HepG2 (cell line): Measurements from ENCODE around the gene PAM16. TPM values are rescaled to one million over a fixed set of nuclear protein-coding genes. Genes with fewer than 3 reads are reported as not detected.

ENCODE experiments used
- ESRRA ChIP-seq: sonication (generic); formaldehyde crosslinking; IDR thresholded peaks from 2 replicates; pipeline ENCODE4 v1.5.1; 2020; ENCODE audit warnings: mild to moderate bottlenecking, low read depth, missing genetic modification reagents
- POLR2A ChIP-seq, 2 experiments: IDR thresholded peaks; 2 replicates each; pipeline ENCODE4 v1.6.1; 2011; ENCODE audit warnings: low read depth in 2 of 2, low read length in 2 of 2, mild to moderate bottlenecking in 1 of 2, moderate library complexity in 1 of 2; ENCODE audit not compliant: insufficient read depth in 1 of 2
- POLR2AphosphoS5 ChIP-seq: IDR thresholded peaks from 2 replicates; pipeline ENCODE4 v1.6.1; 2012; ENCODE audit warnings: low read depth, low read length
- RARA ChIP-seq: IDR thresholded peaks from 2 replicates; pipeline ENCODE4 v1.6.1; 2016; ENCODE audit warnings: missing genetic modification reagents, missing compliant biosample characterization
- TAF1 ChIP-seq: sonication (generic); formaldehyde crosslinking; IDR thresholded peaks from 2 replicates; pipeline ENCODE4 v1.4.0; 2020; ENCODE audit warnings: missing genetic modification reagents
- TCF12 ChIP-seq, 2 experiments: fragments of 450-650 bp in 1 of 2; sonication (generic) in 1 of 2; formaldehyde crosslinking in 1 of 2; IDR thresholded peaks; 2 replicates each; pipeline versions ENCODE4 v1.6.1 to v1.8.0; 2017 to 2022; ENCODE audit warnings: antibody characterized with exemption in 1 of 2, mild to moderate bottlenecking in 1 of 2, missing genetic modification reagents in 1 of 2, moderate library complexity in 1 of 2
- ZMYM4 ChIP-seq: sonication (generic); formaldehyde crosslinking; IDR thresholded peaks from 2 replicates; pipeline ENCODE4 v1.8.1; 2023; ENCODE audit warnings: mild to moderate bottlenecking, missing genetic modification reagents
- ZNF558 ChIP-seq: sonication (generic); formaldehyde crosslinking; IDR thresholded peaks from 2 replicates; pipeline ENCODE4 v1.9.0; 2022; ENCODE audit warnings: mild to moderate bottlenecking, missing genetic modification reagents, borderline replicate concordance
- ZNF816 ChIP-seq: sonication (generic); formaldehyde crosslinking; IDR thresholded peaks from 2 replicates; pipeline ENCODE4 v1.8.0; 2022; ENCODE audit warnings: missing genetic modification reagents, mild to moderate bottlenecking, borderline replicate concordance
- polyA plus RNA-seq, 8 experiments: library from polyadenylated mRNA; depleted of rRNA in 3 of 8; stranded (reverse) in 7 of 8; unstranded in 1 of 8; fragments of >200 nt; fragmentation: Illumina TruSeq in 4 of 8; extraction: Trizol in 4 of 8; gene quantifications; 2 replicates each; pipeline versions ENCODE4 v1.2.1 to v1.2.3, GENCODE V29; 2011 to 2016; ENCODE audit warnings: low read depth in 4 of 8, missing spikeins in 1 of 8, mixed read lengths in 1 of 8; ENCODE audit not compliant: insufficient read depth in 1 of 8
- total RNA-seq, 5 experiments: library from RNA; depleted of rRNA; stranded (reverse); fragments of >200 nt; fragmentation: Illumina TruSeq; extraction: Trizol; gene quantifications; 2 replicates each; pipeline ENCODE4 v1.2.3, GENCODE V29; 2016; ENCODE audit warnings: low read depth in 1 of 5
- TF ChIP-seq, protein P1 (sequence below), 2 experiments: sonication (generic) in 1 of 2; formaldehyde crosslinking in 1 of 2; IDR thresholded peaks; 2 replicates each; pipeline versions ENCODE4 v1.4.0 to v1.6.1; 2018 to 2020; ENCODE audit warnings: missing genetic modification reagents in 2 of 2, borderline replicate concordance in 1 of 2, low read depth in 1 of 2, mild to moderate bottlenecking in 1 of 2, missing biosample characterization in 1 of 2
- TF ChIP-seq, protein P2 (sequence below): sonication (generic); formaldehyde crosslinking; IDR thresholded peaks from 2 replicates; pipeline ENCODE4 v1.9.0; 2021; ENCODE audit warnings: missing genetic modification reagents, borderline replicate concordance
- TF ChIP-seq, protein P3 (sequence below): sonication (generic); formaldehyde crosslinking; IDR thresholded peaks from 2 replicates; pipeline ENCODE4 v1.8.0; 2022; ENCODE audit warnings: missing genetic modification reagents, mild to moderate bottlenecking, inconsistent platforms, borderline replicate concordance
- TF ChIP-seq, protein P4 (sequence below): sonication (generic); formaldehyde crosslinking; IDR thresholded peaks from 2 replicates; pipeline ENCODE4 v1.4.0; 2020; ENCODE audit warnings: mild to moderate bottlenecking, missing genetic modification reagents
- TF ChIP-seq, protein P5 (sequence below): sonication (generic); formaldehyde crosslinking; IDR thresholded peaks from 2 replicates; pipeline ENCODE4 v1.5.1; 2020; ENCODE audit warnings: mild to moderate bottlenecking, moderate library complexity, missing genetic modification reagents
- TF ChIP-seq, protein P6 (sequence below): sonication (generic); formaldehyde crosslinking; IDR thresholded peaks from 2 replicates; pipeline ENCODE4 v1.5.1; 2020; ENCODE audit warnings: mild to moderate bottlenecking, missing genetic modification reagents, borderline replicate concordance

The PAM16 gene
- total and polyA plus RNA-seq, 2 of the 13 experiments (the other 11 are each of a cell fraction or from before 2014, with no cell fraction given), result 51.5 to 51.8 TPM

DNA sequence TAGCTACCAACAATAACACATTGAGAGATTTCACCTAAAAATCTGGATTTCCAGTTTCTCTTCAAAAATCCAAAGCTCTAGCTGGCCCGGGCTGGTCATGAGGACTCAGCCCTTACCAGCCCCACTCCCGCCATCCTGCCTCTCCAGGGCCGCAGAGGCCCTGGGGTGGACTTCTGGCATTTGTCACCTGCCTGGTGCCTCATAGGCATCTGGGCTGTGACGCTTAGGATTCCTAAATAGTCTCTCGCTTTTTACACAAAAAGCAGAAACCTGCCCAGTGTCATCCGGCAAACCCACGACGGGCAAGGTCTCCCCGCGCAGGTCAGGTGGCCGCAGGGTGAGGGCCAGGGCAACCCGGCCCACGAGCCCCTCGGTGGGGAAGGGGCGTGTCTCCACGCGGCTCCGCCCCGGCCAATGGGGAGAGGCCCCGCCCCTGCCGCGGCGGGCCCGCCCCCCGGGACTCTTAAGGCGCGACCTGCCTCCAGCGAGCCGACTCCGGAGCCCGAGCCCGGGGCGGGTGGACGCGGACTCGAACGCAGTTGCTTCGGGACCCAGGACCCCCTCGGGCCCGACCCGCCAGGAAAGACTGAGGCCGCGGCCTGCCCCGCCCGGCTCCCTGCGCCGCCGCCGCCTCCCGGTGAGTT, 20.4 kb upstream of the PAM16 start, which contains the start of gene VASN (continued):
- TF ChIP-seq, protein P1, sequence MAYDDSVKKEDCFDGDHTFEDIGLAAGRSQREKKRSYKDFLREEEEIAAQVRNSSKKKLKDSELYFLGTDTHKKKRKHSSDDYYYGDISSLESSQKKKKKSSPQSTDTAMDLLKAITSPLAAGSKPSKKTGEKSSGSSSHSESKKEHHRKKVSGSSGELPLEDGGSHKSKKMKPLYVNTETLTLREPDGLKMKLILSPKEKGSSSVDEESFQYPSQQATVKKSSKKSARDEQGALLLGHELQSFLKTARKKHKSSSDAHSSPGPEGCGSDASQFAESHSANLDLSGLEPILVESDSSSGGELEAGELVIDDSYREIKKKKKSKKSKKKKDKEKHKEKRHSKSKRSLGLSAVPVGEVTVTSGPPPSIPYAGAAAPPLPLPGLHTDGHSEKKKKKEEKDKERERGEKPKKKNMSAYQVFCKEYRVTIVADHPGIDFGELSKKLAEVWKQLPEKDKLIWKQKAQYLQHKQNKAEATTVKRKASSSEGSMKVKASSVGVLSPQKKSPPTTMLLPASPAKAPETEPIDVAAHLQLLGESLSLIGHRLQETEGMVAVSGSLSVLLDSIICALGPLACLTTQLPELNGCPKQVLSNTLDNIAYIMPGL (CRISPR knock-in tag; IDR thresholded peaks at IDR 0.05; ENCODE audit: borderline replicate concordance in 1 of 2, low read depth in 1 of 2), result peak in 1 of 2 experiments; percentile 62; a peak in 1 of 4 replicates
- TF ChIP-seq POLR2AphosphoS5, result peak; percentile 94
- TF ChIP-seq, protein P2, sequence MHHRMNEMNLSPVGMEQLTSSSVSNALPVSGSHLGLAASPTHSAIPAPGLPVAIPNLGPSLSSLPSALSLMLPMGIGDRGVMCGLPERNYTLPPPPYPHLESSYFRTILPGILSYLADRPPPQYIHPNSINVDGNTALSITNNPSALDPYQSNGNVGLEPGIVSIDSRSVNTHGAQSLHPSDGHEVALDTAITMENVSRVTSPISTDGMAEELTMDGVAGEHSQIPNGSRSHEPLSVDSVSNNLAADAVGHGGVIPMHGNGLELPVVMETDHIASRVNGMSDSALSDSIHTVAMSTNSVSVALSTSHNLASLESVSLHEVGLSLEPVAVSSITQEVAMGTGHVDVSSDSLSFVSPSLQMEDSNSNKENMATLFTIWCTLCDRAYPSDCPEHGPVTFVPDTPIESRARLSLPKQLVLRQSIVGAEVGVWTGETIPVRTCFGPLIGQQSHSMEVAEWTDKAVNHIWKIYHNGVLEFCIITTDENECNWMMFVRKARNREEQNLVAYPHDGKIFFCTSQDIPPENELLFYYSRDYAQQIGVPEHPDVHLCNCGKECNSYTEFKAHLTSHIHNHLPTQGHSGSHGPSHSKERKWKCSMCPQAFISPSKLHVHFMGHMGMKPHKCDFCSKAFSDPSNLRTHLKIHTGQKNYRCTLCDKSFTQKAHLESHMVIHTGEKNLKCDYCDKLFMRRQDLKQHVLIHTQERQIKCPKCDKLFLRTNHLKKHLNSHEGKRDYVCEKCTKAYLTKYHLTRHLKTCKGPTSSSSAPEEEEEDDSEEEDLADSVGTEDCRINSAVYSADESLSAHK (CRISPR knock-in tag), result peak; percentile 51; the same call in 1 of the 2 replicates
- TF ChIP-seq, protein P3, sequence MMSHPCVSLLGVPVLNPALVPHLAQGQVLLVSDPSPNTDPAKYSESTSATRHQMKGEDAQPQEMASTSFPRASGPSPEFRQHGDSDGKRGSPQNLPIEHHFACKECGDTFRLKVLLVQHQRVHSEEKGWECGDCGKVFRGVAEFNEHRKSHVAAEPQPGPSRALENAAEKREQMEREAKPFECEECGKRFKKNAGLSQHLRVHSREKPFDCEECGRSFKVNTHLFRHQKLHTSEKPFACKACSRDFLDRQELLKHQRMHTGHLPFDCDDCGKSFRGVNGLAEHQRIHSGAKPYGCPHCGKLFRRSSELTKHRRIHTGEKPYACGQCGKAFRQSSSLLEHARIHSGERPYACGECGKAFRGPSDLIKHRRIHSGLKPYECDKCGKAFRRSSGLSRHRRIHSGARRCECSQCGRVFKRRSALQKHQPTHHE (CRISPR knock-in tag), result 0 out of 2 replicates have a peak, but pooled peaks have one; percentile 53
- TF ChIP-seq, protein P4, sequence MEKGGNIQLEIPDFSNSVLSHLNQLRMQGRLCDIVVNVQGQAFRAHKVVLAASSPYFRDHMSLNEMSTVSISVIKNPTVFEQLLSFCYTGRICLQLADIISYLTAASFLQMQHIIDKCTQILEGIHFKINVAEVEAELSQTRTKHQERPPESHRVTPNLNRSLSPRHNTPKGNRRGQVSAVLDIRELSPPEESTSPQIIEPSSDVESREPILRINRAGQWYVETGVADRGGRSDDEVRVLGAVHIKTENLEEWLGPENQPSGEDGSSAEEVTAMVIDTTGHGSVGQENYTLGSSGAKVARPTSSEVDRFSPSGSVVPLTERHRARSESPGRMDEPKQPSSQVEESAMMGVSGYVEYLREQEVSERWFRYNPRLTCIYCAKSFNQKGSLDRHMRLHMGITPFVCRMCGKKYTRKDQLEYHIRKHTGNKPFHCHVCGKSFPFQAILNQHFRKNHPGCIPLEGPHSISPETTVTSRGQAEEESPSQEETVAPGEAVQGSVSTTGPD (CRISPR knock-in tag), result no peak
- TF ChIP-seq POLR2A (IDR thresholded peaks at IDR 0.05; ENCODE audit: insufficient read depth in 1 of 2, low read depth in 2 of 2, low read length in 2 of 2), result peak; percentile 97 to 99
- TF ChIP-seq TCF12 (IDR thresholded peaks at IDR 0.05), result no peak
- peak; percentile 80; the same call in 1 of the 2 replicates for TF ChIP-seq TCF12 (CRISPR knock-in tag; IDR thresholded peaks at IDR 0.05)
- 0 out of 2 replicates have a peak, but pooled peaks have one; percentile 21 for TF ChIP-seq ESRRA (CRISPR knock-in tag)
- TF ChIP-seq ZNF816 (CRISPR knock-in tag), result 0 out of 2 replicates have a peak, but pooled peaks have one; percentile 54
- TF ChIP-seq ZMYM4, result peak; percentile 68
- peak; percentile 77 for TF ChIP-seq RARA (CRISPR knock-in tag)
- TF ChIP-seq, protein P5, sequence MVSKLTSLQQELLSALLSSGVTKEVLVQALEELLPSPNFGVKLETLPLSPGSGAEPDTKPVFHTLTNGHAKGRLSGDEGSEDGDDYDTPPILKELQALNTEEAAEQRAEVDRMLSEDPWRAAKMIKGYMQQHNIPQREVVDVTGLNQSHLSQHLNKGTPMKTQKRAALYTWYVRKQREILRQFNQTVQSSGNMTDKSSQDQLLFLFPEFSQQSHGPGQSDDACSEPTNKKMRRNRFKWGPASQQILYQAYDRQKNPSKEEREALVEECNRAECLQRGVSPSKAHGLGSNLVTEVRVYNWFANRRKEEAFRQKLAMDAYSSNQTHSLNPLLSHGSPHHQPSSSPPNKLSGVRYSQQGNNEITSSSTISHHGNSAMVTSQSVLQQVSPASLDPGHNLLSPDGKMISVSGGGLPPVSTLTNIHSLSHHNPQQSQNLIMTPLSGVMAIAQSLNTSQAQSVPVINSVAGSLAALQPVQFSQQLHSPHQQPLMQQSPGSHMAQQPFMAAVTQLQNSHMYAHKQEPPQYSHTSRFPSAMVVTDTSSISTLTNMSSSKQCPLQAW, result 0 out of 2 replicates have a peak, but pooled peaks have one; percentile 47
- TF ChIP-seq, protein P6, sequence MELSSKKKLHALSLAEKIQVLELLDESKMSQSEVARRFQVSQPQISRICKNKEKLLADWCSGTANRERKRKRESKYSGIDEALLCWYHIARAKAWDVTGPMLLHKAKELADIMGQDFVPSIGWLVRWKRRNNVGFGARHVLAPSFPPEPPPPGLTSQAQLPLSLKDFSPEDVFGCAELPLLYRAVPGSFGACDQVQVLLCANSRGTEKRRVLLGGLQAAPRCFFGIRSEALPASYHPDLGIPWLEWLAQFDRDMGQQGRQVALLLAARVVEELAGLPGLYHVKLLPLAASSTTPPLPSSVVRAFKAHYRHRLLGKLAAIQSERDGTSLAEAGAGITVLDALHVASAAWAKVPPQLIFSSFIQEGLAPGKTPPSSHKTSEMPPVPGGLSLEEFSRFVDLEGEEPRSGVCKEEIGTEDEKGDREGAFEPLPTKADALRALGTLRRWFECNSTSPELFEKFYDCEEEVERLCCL (CRISPR knock-in tag), result no peak
- peak; percentile 78 for TF ChIP-seq TAF1 (CRISPR knock-in tag)
- TF ChIP-seq ZNF558 (CRISPR knock-in tag), result peak; percentile 49; the same call in 1 of the 2 replicates
